Right renal cortex interstitium (tissue), 3 donors: Measurements from ENCODE around the gene CAPZB. TPM values are rescaled to one million over a fixed set of nuclear protein-coding genes. Genes with fewer than 3 reads are reported as not detected.

ENCODE experiments used
- DNase-seq, 3 donors: peaks; one replicate each; pipeline ENCODE4 v3.0.0-alpha.2; 2013; ENCODE audit warnings: low read depth in 3 of 3, low spot score in 2 of 3
- polyA plus RNA-seq, 3 donors: library from polyadenylated mRNA; unstranded; fragments of 120-200 nt; gene quantifications; one replicate each; pipeline ENCODE4 v1.2.1, GENCODE V29; 2013; ENCODE audit not compliant: insufficient read length in 3 of 3

The CAPZB gene
- polyA plus RNA-seq, 3 donors = 233 to 248 (median 244) TPM

GRCh38 chr1:19450811-19451515, 34.4 kb downstream of the CAPZB start:
- DNase-seq = no peak

- no peak for DNase-seq
Measured at GRCh38 chr1:19449454-19450228, 35.7 kb downstream of the CAPZB start.

DNA sequence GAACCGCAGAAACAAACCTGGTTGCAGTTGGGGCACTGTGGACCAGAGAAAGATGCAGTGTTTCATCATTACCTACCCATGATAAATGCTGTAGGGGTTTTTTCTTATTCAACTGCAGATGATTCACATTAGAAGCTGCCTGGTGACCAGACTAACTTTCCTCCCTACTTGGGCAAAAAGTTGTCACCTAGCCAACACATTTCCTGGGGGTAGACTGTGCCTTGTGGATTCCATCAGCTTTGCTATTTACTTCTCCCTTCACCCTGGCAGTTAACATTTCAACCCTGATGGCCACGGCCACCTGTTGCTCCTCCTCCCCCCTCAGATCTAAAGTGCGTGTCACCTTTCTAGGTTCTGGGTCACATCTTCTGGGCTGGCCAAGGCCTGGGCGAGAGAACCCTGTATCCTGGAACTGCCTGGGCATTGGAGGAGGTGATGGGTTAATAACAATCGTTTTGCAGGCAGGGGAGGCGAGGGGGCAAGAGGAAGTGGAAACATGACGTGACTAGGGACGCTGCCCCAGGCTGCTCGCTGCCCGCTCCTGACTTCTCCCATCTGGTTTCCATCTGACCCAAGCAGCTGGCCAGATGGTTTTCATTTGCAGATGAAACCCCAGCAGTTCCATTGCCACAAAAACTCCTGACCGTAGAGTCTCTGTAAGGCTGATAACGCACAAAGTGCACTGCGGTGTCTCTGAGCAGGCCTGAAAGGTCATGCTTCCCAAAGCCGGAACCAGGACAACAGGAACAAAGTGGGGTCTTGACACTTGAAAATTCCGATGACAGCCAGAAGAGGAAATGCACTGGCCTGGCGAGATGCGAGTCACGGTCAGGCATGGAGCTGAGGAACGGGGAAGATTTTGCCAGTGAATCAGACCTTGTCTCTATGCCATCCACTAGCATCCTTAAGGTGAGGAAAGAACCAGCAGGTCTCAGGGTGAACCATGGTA, 36.6 kb downstream of the CAPZB start:
- peak in 1 of 3 donors; percentile 47 for DNase-seq

DNA sequence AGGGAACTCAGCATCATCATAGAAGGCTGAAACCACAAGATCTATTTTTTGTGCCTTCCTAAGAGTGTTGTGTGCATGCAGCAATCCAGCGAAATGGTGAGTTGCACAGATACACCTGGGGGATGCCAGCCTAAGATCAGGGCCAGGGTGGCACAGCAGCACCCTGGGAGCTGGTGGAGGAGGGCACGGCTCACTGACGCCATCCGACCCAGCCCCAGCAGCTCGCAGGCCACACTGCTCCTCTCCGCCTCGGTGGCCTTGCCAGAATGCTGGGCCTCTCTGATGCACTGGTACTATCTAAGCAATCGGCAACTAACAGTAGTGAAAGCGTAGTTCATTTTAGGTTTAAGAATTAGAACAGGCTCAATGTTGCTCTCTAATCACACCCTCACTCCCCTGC, 37.8 kb downstream of the CAPZB start:
- DNase-seq = no peak

DNA sequence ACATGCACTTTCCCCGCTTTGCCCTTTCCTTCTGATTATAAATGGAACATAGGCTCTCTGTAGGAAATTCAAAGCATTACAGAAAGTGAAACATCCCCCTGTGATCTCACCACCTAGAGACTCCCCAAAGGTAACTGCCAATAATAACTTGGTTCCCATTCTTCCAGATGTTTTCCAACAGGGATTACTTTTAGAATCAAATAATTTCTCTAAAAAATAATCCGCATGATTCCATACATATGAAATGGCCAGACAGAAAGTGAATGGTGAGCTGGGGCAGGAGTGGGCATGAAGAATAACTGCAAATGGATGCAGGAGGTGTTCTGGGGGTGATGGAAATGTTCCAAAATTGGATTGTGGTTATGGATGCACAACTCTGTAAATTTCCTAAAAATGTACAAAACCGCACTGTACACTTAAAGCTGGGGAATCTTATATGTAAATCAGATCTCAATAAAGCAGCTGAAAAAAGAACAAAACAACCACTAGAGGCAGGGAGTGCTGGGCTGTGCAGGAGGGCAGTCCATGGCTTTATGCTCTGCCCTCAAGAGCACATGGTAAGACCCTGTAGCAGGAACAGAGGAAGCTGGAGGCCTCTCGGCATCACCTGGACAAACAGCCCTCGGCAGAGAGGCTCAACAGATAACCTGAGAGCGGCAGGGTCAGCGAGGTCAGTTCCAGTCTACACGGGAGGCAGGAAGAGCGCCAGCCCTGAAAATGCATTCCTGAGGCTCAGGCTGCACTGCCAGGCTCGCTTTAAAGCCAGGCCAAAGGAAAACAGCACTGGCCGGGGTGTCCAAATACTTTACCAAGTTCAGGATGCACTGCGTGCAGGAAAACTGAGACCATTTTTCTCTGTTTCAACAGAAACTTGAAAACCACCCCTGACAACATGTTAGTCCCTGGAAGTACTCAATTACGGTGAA, 39.7 kb downstream of the CAPZB start:
- no peak for DNase-seq

- no peak for DNase-seq
Measured at GRCh38 chr1:19444296-19445021, 40.9 kb downstream of the CAPZB start.

DNA sequence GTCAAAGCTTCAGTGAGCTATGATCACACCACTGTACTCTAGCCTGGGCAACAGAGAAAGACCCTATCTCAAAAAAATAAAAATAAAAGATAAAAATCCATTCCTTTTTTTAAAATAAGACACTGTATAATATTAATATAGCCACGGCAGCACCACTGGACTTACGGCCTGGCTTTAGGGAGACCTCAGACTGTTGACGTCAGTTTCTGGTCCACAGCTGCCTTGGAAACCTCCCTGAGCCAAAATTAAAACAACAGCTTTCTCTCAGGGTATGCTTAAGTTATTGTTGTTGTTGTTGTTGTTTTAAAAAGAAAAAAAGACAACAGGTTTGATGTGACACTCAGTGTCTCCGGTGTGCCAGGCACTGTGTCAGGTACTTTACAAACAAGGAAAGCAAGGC, 42.0 kb downstream of the CAPZB start:
- no peak for DNase-seq

GRCh38 chr1:19442154-19443096, 42.9 kb downstream of the CAPZB start:
- DNase-seq = no peak

GRCh38 chr1:19441048-19441780, 44.1 kb downstream of the CAPZB start:
- DNase-seq = no peak

GRCh38 chr1:19439464-19440171, 45.7 kb downstream of the CAPZB start:
- no peak for DNase-seq

GRCh38 chr1:19438516-19439195, 46.7 kb downstream of the CAPZB start:
- no peak for DNase-seq

DNA sequence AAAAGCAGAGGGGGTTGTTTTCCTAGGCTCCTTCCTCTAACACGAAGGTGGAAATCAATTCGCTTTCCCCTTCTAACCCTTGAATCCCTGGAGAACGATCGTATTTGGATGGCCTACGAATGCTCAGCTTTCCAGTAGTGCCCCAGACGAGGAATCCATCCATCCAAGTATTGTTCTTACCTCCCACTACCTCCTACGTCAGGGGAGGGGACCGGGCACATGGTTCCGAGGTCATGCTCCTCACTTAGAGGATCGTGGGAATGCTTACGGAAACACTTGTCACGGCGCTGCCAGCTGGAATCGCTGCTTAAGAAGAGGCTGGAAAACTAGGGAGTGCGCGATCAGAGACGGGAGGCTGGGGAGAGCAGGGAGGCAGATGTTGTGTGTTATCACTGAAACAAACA, 47.4 kb downstream of the CAPZB start:
- peak; percentile 62 to 69 (median 65) for DNase-seq

DNA sequence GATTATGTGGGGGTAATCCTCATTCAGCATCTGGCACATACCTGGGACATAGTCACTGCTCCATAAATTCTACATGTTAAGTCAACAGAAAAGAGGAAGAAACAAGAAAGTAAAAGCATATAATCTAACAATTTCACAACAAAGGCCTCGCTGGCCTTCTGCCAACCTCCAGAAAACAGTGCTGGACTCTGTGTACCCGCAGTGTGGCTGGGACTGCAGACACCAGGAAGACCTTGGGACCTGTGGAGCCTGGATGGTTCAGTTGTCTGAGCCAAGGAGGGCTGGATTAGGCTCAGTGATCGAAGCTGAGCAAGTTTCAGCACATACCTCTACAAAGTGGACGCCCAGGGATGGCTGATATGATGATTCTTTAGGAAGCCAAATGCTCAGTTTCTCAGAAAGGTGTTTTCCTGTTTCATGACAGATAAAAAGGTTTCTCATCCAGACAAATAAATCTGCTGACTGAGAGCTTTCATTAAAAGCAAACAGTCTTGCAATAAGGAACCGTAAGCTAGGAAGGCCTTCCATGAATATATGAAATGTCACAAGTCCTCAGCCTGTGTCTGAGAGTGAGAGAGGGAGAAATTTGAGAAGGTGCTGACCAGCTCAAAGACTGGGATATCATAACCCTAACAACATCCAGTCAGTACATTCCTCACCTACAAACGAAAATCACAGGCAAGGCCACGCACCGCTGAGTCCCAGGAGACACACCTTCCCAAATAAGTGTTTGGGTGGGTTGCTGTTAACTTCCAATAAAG, 48.4 kb downstream of the CAPZB start:
- no peak for DNase-seq

DNA sequence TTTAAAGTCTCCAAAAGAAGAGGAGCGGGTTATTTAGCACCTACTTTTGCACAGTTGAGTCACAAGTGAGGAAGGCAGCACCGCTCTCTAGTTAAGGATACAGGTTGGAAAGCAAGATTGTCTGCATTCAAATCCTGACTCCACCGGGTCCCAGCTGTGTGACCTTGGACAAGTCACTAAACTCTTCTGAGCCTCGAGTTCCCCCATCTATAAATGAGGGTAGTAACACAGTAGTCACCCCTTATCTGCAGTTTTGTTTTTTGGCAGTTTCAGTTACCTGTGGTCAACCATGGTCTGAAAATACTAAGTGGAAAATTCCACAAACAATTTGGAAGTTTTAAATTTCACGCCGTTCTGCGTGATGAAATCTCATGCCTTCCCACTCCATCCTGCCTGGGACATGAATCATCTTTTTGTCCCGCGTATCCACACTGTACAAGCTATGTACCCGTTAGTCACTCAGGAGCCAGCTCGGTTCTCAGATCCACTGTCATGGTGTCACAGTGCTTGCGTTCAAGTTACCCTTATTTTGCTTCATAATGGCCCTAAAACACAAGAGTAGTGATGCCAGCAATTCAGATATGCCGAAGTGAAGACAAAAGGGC, 49.4 kb downstream of the CAPZB start:
- no peak for DNase-seq

DNA sequence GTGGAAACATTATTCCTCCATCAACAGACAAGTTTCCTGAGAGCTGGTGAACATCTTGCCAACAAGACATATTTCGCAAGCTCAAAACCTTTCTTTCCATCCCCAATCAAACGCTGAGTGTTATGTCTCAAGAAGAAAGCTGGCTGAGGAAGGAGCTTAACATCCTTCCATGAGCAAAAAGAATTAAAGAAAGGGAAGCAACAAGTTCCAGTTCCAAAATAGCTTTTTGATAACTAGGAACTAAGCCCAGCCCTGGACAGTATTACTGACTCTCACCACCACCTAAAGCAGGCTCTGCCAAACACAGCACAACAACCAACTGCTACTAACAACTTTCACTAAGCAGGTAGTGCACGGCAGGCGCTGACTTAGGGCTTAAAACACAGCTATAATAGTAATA, 50.2 kb downstream of the CAPZB start:
- no peak for DNase-seq
